ENCODE measurements around the gene MIAT. TPM values are rescaled to one million over a fixed set of nuclear protein-coding genes. Genes with fewer than 3 reads are reported as not detected.

MIAT gene
- total RNA-seq, 1 experiment from 2014 or later: 0.33 TPM

DNA sequence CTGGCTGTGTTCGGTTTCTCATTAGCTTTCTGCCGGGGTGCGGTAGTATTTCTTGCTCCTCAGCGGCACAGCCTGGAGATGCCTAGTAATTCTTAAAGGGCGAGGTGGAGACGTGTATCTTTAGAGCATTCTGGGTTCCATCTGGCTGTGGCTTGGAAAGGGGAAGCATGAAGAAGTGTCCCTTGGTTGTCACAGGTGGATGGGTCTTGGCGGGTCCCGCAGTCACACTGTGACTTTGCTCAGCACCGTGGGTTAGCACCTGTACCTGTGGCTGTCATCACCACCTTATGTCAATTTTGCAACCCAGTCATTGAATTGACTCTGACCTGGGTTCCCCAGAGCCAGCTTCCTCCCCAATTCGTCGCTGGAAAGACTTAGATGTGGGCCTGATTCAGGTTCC is 57.6 kb downstream of the MIAT start:
- Histone ChIP-seq H3K36me3 (ENCODE audit: control insufficient read depth, insufficient read depth, low read length) (no peaks in the 10 kb centered on the region), H3K4me3 (ENCODE audit: low read depth in 2 of 2, low read length in 2 of 2) (no peak overlapping the region), H3K9me3 (ENCODE audit: control insufficient read depth, insufficient read depth, low read depth, low read length) (no peaks in the 10 kb centered on the region), H3K27me3 (ENCODE audit: control insufficient read depth, insufficient read depth, low read length) (no peaks in the 10 kb centered on the region), H3K4me1 (ENCODE audit: control insufficient read depth, insufficient read depth, low read length) (no peaks in the 10 kb centered on the region), H3K27ac (ENCODE audit: low read length) (no peak overlapping the region)
- ChIA-PET CTCF (no interaction called here), POLR2A (no interaction called here)
- ATAC-seq (no peak), DNase-seq (ENCODE audit: low read depth, low spot score) (no peak)
- intact Hi-C loops (cut with micrococcal nuclease; ENCODE audit: unreplicated experiment): no loop called here
- TF ChIP-seq TCF7L2 (IDR thresholded peaks at IDR 0.05; ENCODE audit: low read depth, low read length) (no peak), SIN3A (IDR thresholded peaks at IDR 0.05; ENCODE audit: borderline replicate concordance, insufficient read depth, low read depth, low read length) (no peak)
- in situ Hi-C loops (cut with HindIII; ENCODE audit: low pct_unique_long_range_greater_than_20kb, low sequenced_read_pairs): no loop called here
- no TSS peak for BruUV-seq (replicated peaks)

DNA sequence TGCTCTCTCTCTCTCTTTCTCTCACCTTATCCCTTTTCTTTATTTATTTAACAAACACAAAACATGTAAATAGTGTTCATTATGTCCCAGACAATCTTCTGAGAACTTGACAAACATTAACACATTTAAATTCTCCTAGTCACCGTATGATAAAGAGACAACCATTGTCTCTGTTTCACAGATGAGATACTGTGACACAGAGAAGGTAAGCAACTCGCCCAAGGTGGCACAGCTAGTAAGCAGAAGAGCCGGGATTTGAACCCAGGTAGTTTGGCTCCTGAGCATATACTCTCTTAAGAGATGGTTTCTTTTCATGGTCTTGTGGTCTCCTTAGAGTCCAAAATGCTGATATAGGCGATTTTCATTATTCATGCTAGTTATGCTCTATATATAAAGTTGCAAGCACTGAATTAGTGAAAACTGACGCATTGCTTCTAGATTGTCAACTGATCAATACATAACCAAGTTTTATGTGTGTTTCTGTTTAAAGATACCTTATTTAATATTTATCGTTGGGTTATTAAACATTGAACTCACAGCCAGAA is 58.1 kb downstream of the MIAT start:
- H3K4me3 ChIP-seq (ENCODE audit: low read depth in 2 of 2, low read length in 2 of 2): no peak overlapping the region
- ATAC-seq (no peak), DNase-seq (ENCODE audit: low read depth, low spot score) (no peak)
- no peak for TF ChIP-seq SIN3A (IDR thresholded peaks at IDR 0.05; ENCODE audit: borderline replicate concordance, insufficient read depth, low read depth, low read length)
- no peak for TF ChIP-seq TCF7L2 (IDR thresholded peaks at IDR 0.05; ENCODE audit: low read depth, low read length)
- TF ChIP-seq, protein P1, sequence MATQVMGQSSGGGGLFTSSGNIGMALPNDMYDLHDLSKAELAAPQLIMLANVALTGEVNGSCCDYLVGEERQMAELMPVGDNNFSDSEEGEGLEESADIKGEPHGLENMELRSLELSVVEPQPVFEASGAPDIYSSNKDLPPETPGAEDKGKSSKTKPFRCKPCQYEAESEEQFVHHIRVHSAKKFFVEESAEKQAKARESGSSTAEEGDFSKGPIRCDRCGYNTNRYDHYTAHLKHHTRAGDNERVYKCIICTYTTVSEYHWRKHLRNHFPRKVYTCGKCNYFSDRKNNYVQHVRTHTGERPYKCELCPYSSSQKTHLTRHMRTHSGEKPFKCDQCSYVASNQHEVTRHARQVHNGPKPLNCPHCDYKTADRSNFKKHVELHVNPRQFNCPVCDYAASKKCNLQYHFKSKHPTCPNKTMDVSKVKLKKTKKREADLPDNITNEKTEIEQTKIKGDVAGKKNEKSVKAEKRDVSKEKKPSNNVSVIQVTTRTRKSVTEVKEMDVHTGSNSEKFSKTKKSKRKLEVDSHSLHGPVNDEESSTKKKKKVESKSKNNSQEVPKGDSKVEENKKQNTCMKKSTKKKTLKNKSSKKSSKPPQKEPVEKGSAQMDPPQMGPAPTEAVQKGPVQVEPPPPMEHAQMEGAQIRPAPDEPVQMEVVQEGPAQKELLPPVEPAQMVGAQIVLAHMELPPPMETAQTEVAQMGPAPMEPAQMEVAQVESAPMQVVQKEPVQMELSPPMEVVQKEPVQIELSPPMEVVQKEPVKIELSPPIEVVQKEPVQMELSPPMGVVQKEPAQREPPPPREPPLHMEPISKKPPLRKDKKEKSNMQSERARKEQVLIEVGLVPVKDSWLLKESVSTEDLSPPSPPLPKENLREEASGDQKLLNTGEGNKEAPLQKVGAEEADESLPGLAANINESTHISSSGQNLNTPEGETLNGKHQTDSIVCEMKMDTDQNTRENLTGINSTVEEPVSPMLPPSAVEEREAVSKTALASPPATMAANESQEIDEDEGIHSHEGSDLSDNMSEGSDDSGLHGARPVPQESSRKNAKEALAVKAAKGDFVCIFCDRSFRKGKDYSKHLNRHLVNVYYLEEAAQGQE (IDR thresholded peaks at IDR 0.05; ENCODE audit: insufficient read depth in 1 of 2, low read depth in 2 of 2, low read length in 1 of 2): no peak
- TF ChIP-seq, protein P2, sequence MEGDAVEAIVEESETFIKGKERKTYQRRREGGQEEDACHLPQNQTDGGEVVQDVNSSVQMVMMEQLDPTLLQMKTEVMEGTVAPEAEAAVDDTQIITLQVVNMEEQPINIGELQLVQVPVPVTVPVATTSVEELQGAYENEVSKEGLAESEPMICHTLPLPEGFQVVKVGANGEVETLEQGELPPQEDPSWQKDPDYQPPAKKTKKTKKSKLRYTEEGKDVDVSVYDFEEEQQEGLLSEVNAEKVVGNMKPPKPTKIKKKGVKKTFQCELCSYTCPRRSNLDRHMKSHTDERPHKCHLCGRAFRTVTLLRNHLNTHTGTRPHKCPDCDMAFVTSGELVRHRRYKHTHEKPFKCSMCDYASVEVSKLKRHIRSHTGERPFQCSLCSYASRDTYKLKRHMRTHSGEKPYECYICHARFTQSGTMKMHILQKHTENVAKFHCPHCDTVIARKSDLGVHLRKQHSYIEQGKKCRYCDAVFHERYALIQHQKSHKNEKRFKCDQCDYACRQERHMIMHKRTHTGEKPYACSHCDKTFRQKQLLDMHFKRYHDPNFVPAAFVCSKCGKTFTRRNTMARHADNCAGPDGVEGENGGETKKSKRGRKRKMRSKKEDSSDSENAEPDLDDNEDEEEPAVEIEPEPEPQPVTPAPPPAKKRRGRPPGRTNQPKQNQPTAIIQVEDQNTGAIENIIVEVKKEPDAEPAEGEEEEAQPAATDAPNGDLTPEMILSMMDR (IDR thresholded peaks at IDR 0.05): no peak
- TF ChIP-seq POLR2AphosphoS5 (IDR thresholded peaks at IDR 0.05; ENCODE audit: low read depth, low read length): no peak
- no peaks in the 10 kb centered on the region for H3K36me3 ChIP-seq (ENCODE audit: control insufficient read depth, insufficient read depth, low read length)
- ChIA-PET POLR2A (no interaction called here), CTCF (no interaction called here)
- no peaks in the 10 kb centered on the region for H3K27me3 ChIP-seq (ENCODE audit: control insufficient read depth, insufficient read depth, low read length)
- no peaks in the 10 kb centered on the region for H3K4me1 ChIP-seq (ENCODE audit: control insufficient read depth, insufficient read depth, low read length)
- H3K9me3 ChIP-seq (ENCODE audit: control insufficient read depth, insufficient read depth, low read depth, low read length): no peaks in the 10 kb centered on the region
- intact Hi-C loops (cut with micrococcal nuclease; ENCODE audit: unreplicated experiment) (no loop called here), in situ Hi-C loops (cut with HindIII; ENCODE audit: low pct_unique_long_range_greater_than_20kb, low sequenced_read_pairs) (no loop called here)
- no TSS peak for BruUV-seq (replicated peaks)
- no peak overlapping the region for H3K27ac ChIP-seq (ENCODE audit: low read length)

DNA sequence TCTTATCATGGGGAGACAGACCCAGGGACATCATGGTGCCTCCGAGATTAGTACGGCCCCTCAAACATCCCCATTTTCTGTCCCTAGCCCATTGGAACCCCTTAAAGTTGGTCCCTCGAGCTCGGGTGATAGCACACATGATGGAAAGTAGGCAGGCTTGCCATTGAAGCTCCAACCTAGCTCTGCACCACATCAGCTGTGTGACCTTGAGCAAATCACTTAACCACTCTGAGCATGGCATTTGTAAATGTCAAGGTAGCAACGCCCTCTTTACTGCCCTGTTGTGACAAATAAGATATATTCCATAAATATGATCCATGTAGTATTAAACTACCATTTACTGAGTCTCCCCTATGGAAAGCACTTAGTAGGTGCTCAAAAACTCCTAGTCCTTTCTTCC is 61.1 kb downstream of the MIAT start:
- no peak for ATAC-seq
- CTCF ChIA-PET: no interaction called here
- in situ Hi-C loops (cut with HindIII; ENCODE audit: low pct_unique_long_range_greater_than_20kb, low sequenced_read_pairs): no loop called here

More for the DNA sequence above, 61.1 kb downstream of the MIAT start:
- Histone ChIP-seq H3K4me1 (ENCODE audit: control insufficient read depth, insufficient read depth, low read length) (no peaks in the 10 kb centered on the region), H3K4me3 (ENCODE audit: low read depth in 2 of 2, low read length in 2 of 2) (no peak overlapping the region), H3K36me3 (ENCODE audit: control insufficient read depth, insufficient read depth, low read length) (no peaks in the 10 kb centered on the region), H3K27ac (ENCODE audit: low read length) (no peak overlapping the region), H3K9me3 (ENCODE audit: control insufficient read depth, insufficient read depth, low read depth, low read length) (no peaks in the 10 kb centered on the region), H3K27me3 (ENCODE audit: control insufficient read depth, insufficient read depth, low read length) (no peaks in the 10 kb centered on the region)
- POLR2A ChIA-PET: no interaction called here
- TF ChIP-seq, protein P2 (IDR thresholded peaks at IDR 0.05): no peak
- TF ChIP-seq, protein P1 (IDR thresholded peaks at IDR 0.05; ENCODE audit: insufficient read depth in 1 of 2, low read depth in 2 of 2, low read length in 1 of 2): no peak
- TF ChIP-seq TCF7L2 (IDR thresholded peaks at IDR 0.05; ENCODE audit: low read depth, low read length) (no peak), SIN3A (IDR thresholded peaks at IDR 0.05; ENCODE audit: borderline replicate concordance, insufficient read depth, low read depth, low read length) (no peak), POLR2AphosphoS5 (IDR thresholded peaks at IDR 0.05; ENCODE audit: low read depth, low read length) (no peak)
- no TSS peak for BruUV-seq (replicated peaks)
- intact Hi-C loops (cut with micrococcal nuclease; ENCODE audit: unreplicated experiment): no loop called here
- no peak for DNase-seq (ENCODE audit: low read depth, low spot score)
